CD14-positive monocyte (primary cell): ENCODE measurements around the gene CACNA1B. TPM values are rescaled to one million over a fixed set of nuclear protein-coding genes. Genes with fewer than 3 reads are reported as not detected.

Experiments
- DNase-seq, 3 donors: peaks; one replicate each; pipeline ENCODE4 v3.0.0-alpha.2; 2011 to 2022
- H2AFZ ChIP-seq: 2 replicates; pipeline ENCODE4 v1.6.0; 2012; ENCODE audit warnings: mild to moderate bottlenecking, low read depth, low read length, inconsistent platforms; ENCODE audit not compliant: insufficient read depth, poor library complexity, severe bottlenecking
- H3K27ac ChIP-seq, 2 donors: 1 replicate in 1 of 2; 2 replicates in 1 of 2; pipeline ENCODE4 v1.5.1; 2012 to 2013; ENCODE audit warnings: low read length in 2 of 2, control low read depth in 1 of 2, inconsistent platforms in 1 of 2, low read depth in 1 of 2, mild to moderate bottlenecking in 1 of 2
- H3K27me3 ChIP-seq, 2 donors: one replicate each; pipeline versions ENCODE4 v1.6.0 to v1.6.1; 2011 to 2013; ENCODE audit warnings: low read length in 2 of 2; ENCODE audit not compliant: control insufficient read depth in 2 of 2, insufficient read depth in 2 of 2
- H3K36me3 ChIP-seq, 2 donors: replicated peaks in 1 of 2; 1 replicate in 1 of 2; 2 replicates in 1 of 2; pipeline versions ENCODE4 v1.5.1 to v1.6.1; 2012 to 2013; ENCODE audit warnings: low read length in 2 of 2, control low read depth in 1 of 2, inconsistent platforms in 1 of 2, mild to moderate bottlenecking in 1 of 2; ENCODE audit not compliant: insufficient read depth in 2 of 2, control insufficient read depth in 1 of 2
- H3K4me1 ChIP-seq, 2 donors: 1 replicate in 1 of 2; 2 replicates in 1 of 2; pipeline versions ENCODE4 v1.5.1 to v1.6.1; 2012 to 2013; ENCODE audit warnings: low read length in 2 of 2, control low read depth in 1 of 2, inconsistent platforms in 1 of 2, mild to moderate bottlenecking in 1 of 2, moderate library complexity in 1 of 2; ENCODE audit not compliant: insufficient read depth in 2 of 2, control insufficient read depth in 1 of 2
- H3K4me2 ChIP-seq: replicated peaks from 2 replicates; pipeline ENCODE3; 2012; ENCODE audit warnings: low read length, moderate library complexity, mild to moderate bottlenecking; ENCODE audit not compliant: poor library complexity, severe bottlenecking; ENCODE audit errors: extremely low read depth
- H3K4me3 ChIP-seq, 3 experiments: fragments of 200-600 bp in 1 of 3; sonication (generic) in 1 of 3; replicated peaks in 1 of 3; 1 replicate in 2 of 3; 2 replicates in 1 of 3; pipeline ENCODE4 v1.5.1; 2011 to 2013; ENCODE audit warnings: low read length in 3 of 3, mild to moderate bottlenecking in 3 of 3, control low read depth in 2 of 3, low read depth in 2 of 3, inconsistent platforms in 1 of 3, moderate library complexity in 1 of 3
- H3K79me2 ChIP-seq: 2 replicates; pipeline ENCODE4 v1.6.0; 2012; ENCODE audit warnings: mild to moderate bottlenecking, control low read depth, inconsistent platforms, low read length, moderate library complexity; ENCODE audit not compliant: insufficient read depth
- H3K9ac ChIP-seq: 2 replicates; pipeline ENCODE4 v1.6.0; 2017; ENCODE audit warnings: low read length, mild to moderate bottlenecking; ENCODE audit not compliant: insufficient read depth, poor library complexity, severe bottlenecking
- H3K9me3 ChIP-seq, 2 donors: replicated peaks in 1 of 2; 1 replicate in 1 of 2; 2 replicates in 1 of 2; pipeline versions ENCODE4 v1.5.1 to v1.6.1; 2012 to 2013; ENCODE audit warnings: low read length in 2 of 2, control low read depth in 1 of 2; ENCODE audit not compliant: control insufficient read depth in 1 of 2, insufficient read depth in 1 of 2
- H4K20me1 ChIP-seq: 2 replicates; pipeline ENCODE4 v1.6.0; 2012; ENCODE audit warnings: mild to moderate bottlenecking, low read length, control low read depth, moderate library complexity; ENCODE audit not compliant: insufficient read depth
- H3K27ac Mint-ChIP-seq, 7 donors: one replicate each; pipeline ENCODE4 v1.8.0; 2020; ENCODE audit warnings: mild to moderate bottlenecking in 7 of 7, mixed read lengths in 7 of 7, moderate library complexity in 6 of 7, inconsistent platforms in 2 of 7
- H3K27me3 Mint-ChIP-seq, 3 donors: one replicate each; pipeline ENCODE4 v1.8.0; 2021 to 2022; ENCODE audit warnings: low read depth in 3 of 3, mild to moderate bottlenecking in 3 of 3, mixed read lengths in 3 of 3, moderate library complexity in 3 of 3, inconsistent platforms in 1 of 3
- H3K36me3 Mint-ChIP-seq, 2 donors: one replicate each; pipeline ENCODE4 v1.8.0; 2020; ENCODE audit warnings: mixed read lengths in 2 of 2, inconsistent platforms in 1 of 2, mild to moderate bottlenecking in 1 of 2
- H3K4me1 Mint-ChIP-seq: one replicate; pipeline ENCODE4 v1.8.0; 2020; ENCODE audit warnings: mild to moderate bottlenecking, mixed read lengths
- H3K4me3 Mint-ChIP-seq, 2 donors: one replicate each; pipeline ENCODE4 v1.8.0; 2020; ENCODE audit warnings: mild to moderate bottlenecking in 2 of 2, mixed read lengths in 2 of 2, moderate library complexity in 1 of 2
- H3K9me3 Mint-ChIP-seq, 7 donors: one replicate each; pipeline ENCODE4 v1.8.0; 2020 to 2022; ENCODE audit warnings: mixed read lengths in 7 of 7, mild to moderate bottlenecking in 6 of 7, moderate library complexity in 6 of 7, inconsistent platforms in 2 of 7
- WGBS: methylation state at CpG from one replicate; pipeline ENCODE4 v1.1.5; 2013; ENCODE audit warnings: missing lambda C conversion rate; ENCODE audit not compliant: insufficient coverage; 5-methylcytosine and 5-hydroxymethylcytosine counted together
- intact Hi-C, 2 donors: fragments of 100-400 bp; cut with micrococcal nuclease; formaldehyde crosslinking; loops; one replicate each; pipeline versions ENCODE4 v1.15.0 to v1.15.1; 2023
- polyA plus RNA-seq, 3 donors: library from polyadenylated mRNA; depleted of rRNA in 1 of 3; unstranded in 2 of 3; stranded (reverse) in 1 of 3; fragments of 300-500 nt in 2 of 3; fragments of >200 nt in 1 of 3; fragmentation: Illumina TruSeq in 2 of 3; gene quantifications; 1 replicate in 2 of 3; 2 replicates in 1 of 3; pipeline ENCODE4 v1.2.3, GENCODE V29; 2012 to 2021
- TF ChIP-seq, protein P1 (sequence below): fragments of 200-600 bp; IDR thresholded peaks from one replicate; pipeline ENCODE4 v1.8.0; 2022; ENCODE audit warnings: antibody characterized with exemption, mild to moderate bottlenecking

CACNA1B gene
- polyA plus RNA-seq, 3 donors = not detected

GRCh38 chr9:137970686-137971476, 93.3 kb downstream of the CACNA1B start:
- H3K9me3 ChIP-seq = no peaks in the 10 kb centered on the region
- no peaks in the 10 kb centered on the region for H3K27me3 ChIP-seq
- no peaks in the 10 kb centered on the region for H3K4me1 ChIP-seq
- no peak for DNase-seq
- no peak overlapping the region for H3K9ac ChIP-seq
- H3K4me3 ChIP-seq = no peak overlapping the region
- Mint-ChIP-seq H3K4me3 (no peak overlapping the region), H3K36me3 (no peaks in the 10 kb centered on the region), H3K27me3 (peaks cover 0 to 4% (median 2%) of the 10 kb centered on the region in 3 donors), H3K27ac (no peak overlapping the region), H3K9me3 (peaks cover 0 to 2% (median 0%) of the 10 kb centered on the region in 7 donors), H3K4me1 (no peaks in the 10 kb centered on the region)
- no peaks in the 10 kb centered on the region for H3K36me3 ChIP-seq
- TF ChIP-seq, protein P1, sequence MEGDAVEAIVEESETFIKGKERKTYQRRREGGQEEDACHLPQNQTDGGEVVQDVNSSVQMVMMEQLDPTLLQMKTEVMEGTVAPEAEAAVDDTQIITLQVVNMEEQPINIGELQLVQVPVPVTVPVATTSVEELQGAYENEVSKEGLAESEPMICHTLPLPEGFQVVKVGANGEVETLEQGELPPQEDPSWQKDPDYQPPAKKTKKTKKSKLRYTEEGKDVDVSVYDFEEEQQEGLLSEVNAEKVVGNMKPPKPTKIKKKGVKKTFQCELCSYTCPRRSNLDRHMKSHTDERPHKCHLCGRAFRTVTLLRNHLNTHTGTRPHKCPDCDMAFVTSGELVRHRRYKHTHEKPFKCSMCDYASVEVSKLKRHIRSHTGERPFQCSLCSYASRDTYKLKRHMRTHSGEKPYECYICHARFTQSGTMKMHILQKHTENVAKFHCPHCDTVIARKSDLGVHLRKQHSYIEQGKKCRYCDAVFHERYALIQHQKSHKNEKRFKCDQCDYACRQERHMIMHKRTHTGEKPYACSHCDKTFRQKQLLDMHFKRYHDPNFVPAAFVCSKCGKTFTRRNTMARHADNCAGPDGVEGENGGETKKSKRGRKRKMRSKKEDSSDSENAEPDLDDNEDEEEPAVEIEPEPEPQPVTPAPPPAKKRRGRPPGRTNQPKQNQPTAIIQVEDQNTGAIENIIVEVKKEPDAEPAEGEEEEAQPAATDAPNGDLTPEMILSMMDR = no peak
- intact Hi-C loops = no loop called here
- no peak overlapping the region for H3K4me2 ChIP-seq
- H4K20me1 ChIP-seq = no peaks in the 10 kb centered on the region
- no peaks in the 10 kb centered on the region for H3K79me2 ChIP-seq
- WGBS = 96% methylated on average over 15 of the region's 18 CpGs
- H2AFZ ChIP-seq = no peak overlapping the region
- no peak overlapping the region for H3K27ac ChIP-seq

DNA sequence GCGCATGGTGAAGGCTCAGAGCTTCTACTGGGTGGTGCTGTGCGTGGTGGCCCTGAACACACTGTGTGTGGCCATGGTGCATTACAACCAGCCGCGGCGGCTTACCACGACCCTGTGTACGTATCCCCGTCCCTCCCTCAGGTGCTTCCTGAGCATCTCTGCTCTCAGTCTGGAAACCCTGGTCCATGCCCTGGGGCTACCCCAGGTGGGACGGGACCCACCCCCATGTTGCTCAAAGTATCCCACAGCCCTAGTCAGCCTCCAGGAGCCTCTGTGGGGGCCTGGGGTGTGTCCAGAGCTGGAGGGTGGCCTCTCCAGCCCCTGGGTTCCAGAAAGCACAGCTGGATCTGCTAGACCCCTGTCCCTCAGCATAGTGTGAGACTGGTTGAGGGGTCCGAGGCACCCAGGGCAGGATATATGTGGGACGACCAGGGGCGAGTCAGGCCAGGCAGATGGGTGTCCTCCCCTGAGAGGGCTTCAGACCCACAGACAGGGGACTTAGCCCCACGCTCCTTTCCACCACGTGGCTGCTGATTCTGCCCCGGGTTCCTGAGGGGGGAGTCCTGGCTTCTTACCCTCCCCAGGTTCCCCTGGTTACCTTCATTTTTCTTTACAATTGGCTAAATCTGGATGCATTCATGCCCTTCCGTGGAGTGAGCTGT, 94.0 kb downstream of the CACNA1B start:
- H3K4me3 ChIP-seq = no peak overlapping the region
- no peak for DNase-seq
- no peaks in the 10 kb centered on the region for H3K36me3 Mint-ChIP-seq
- H3K9ac ChIP-seq = no peak overlapping the region
- H3K79me2 ChIP-seq = no peaks in the 10 kb centered on the region
- intact Hi-C loops = no loop called here
- no peaks in the 10 kb centered on the region for H3K9me3 ChIP-seq
- H3K9me3 Mint-ChIP-seq = peaks cover 0 to 2% (median 0%) of the 10 kb centered on the region in 7 donors
- no peak overlapping the region for H3K27ac Mint-ChIP-seq
- no peaks in the 10 kb centered on the region for H3K4me1 Mint-ChIP-seq
- no peak overlapping the region for H2AFZ ChIP-seq
- H3K4me3 Mint-ChIP-seq = no peak overlapping the region
- TF ChIP-seq, protein P1 = no peak
- H3K27ac ChIP-seq = no peak overlapping the region
- no peak overlapping the region for H3K4me2 ChIP-seq
- H3K27me3 ChIP-seq = no peaks in the 10 kb centered on the region
- 90% methylated on average over 12 of the region's 16 CpGs for WGBS
- H4K20me1 ChIP-seq = no peaks in the 10 kb centered on the region
- peaks cover 0 to 2% (median 0%) of the 10 kb centered on the region in 3 donors for H3K27me3 Mint-ChIP-seq
- no peaks in the 10 kb centered on the region for H3K36me3 ChIP-seq
- no peaks in the 10 kb centered on the region for H3K4me1 ChIP-seq
